Measurements from ENCODE around the gene HSD17B1.
A peak's percentile ranks its signal among the peaks of the same experiment; 100 is the strongest.
"Not testable (repeated sequence)": the region's sequence is repeated elsewhere in the genome, so short reads cannot be mapped to it uniquely, and the experiment has no call there.

HSD17B1 gene

DNA sequence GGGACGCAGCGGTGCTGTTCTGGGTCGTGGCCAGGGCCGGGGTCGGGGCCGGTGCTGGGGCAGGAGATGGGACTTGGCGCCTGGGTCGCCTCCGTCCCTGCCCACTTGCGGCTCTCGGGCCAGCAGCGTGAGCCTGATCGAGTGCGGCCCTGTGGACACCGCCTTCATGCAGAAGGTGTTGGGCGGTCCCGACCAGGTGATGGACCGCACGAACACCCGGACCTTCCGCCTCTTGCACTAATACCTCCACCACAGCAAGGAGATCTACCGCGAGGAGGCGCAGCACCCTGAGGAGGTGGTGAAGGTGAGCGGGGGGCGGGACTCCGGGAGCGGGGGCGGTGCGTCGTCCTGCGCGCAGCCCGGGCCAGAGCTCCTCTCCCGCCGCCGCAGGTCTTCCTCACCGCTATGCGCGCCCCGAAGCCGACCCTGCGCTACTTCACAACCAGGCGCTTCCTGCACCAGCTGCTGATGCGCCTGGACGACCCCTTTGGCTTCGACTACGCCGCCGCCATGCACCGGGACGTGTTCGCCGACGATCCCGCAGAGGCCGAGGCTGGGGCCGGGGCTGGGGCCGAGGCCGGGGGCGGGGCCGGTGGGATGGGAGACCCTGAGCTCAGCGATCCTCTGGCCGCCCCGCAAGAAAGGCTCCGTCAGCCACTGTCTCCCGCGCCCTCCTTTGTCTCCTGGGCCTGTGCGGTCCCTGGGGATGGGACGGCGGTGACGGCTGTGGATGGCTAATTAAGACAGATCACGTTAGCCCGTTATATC lies 4.5 kb upstream of the HSD17B1 start:
- DNase-seq = no peak

DNA sequence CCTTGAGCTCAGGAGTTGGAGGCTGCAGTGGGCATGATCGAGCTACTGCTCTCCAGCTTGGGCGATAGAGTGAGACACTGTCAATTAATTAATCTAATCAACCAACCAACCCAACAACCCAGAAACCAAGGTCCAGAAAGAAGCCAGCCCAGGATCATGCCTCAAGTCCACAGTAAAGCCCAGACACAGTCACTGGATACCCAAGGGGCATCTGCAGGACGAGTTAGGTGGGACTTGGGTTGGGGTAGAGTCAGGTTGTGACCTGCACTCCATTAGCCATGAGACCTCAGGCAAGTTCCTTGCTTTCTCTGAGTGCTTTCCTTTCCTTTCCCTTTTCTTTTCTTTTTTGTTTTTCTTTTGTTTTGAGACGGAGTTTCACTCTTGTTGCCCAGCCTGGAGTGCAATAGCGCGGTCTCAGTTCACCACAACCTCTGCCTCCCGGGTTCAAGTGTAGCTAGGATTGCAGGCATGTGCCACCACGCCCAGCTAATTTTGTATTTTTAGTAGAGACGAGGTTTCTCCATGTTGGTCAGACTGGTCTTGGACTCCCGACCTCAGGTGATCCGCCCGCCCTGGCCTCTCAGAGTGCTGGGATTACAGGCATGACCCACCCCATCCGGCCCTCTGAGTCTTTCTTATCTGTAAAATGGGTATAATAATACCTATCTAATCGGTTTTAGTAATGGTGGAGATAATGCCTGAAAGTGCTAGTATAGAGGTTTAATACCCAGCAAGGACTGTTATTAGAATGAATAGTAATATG lies 3.5 kb upstream of the HSD17B1 start:
- DNase-seq = no peak

DNA sequence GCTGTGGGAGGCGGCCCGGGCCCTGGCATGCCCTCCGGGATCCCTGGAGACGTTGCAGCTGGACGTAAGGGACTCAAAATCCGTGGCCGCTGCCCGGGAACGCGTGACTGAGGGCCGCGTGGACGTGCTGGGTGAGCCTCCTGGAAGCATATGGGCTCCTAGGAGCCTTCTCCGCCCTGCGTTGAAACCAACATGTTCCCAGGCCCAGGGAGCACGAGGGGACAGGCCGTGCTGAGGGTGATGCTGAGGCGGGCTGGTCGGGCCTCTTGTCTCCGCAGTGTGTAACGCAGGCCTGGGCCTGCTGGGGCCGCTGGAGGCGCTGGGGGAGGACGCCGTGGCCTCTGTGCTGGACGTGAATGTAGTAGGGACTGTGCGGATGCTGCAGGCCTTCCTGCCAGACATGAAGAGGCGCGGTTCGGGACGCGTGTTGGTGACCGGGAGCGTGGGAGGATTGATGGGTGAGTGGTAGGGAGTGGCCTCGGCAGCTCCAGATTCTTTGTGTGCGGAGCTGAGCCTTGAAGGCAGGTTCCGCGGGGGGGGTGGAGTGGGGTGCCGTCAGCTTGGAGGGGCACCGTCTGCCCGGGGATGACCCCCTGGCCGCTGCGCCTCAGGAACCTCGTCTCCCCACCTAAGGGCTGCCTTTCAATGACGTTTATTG lies 567 bp downstream of the HSD17B1 start:
- no peak for DNase-seq

DNA sequence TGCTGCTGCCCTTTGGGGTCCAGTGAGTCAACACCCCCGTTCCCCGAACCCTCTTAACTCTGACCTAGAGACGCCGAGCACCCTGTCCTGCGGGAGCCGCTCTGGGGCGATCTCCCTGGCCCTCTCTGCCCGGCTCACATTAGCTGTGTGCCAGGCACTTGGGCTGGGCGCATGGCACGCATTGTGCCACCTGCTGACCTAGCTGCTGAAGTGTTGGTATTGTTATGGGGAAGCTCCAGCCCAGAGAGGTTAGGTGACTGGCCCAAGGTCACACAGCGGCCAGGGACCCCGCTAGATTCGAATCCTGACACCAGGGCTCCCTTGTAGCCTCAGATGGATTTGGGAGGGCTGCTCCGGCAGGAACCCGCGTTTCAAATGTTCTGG lies 1.1 kb downstream of the HSD17B1 start:
- DNase-seq = no peak

DNA sequence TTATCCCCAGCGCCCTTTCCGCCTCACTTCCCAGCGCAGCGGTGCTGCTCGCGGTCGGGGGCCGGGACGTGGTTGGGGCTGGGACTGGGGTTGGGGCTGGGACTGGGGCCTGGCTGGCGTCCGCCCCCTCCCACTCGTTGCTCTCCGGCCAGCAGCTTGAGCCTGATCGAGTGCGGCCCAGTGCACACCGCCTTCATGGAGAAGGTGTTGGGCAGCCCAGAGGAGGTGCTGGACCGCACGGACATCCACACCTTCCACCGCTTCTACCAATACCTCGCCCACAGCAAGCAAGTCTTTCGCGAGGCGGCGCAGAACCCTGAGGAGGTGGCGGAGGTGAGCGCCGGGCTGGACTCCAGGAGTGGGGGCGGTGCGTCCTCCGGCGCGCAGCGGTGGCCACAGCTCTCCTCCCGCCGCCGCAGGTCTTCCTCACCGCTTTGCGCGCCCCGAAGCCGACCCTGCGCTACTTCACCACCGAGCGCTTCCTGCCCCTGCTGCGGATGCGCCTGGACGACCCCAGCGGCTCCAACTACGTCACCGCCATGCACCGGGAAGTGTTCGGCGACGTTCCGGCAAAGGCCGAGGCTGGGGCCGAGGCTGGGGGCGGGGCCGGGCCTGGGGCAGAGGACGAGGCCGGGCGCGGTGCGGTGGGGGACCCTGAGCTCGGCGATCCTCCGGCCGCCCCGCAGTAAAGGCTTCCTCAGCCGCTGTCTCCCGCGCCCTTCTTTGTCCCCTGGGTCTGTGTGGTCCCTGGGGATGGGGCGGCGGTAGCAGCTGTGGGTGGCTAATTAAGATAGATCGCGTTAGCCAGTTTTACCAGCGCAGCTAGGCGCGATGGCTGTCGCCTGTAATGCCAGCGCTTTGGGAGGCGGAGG lies 1.8 kb downstream of the HSD17B1 start:
- DNase-seq = peak; percentile 84

DNA sequence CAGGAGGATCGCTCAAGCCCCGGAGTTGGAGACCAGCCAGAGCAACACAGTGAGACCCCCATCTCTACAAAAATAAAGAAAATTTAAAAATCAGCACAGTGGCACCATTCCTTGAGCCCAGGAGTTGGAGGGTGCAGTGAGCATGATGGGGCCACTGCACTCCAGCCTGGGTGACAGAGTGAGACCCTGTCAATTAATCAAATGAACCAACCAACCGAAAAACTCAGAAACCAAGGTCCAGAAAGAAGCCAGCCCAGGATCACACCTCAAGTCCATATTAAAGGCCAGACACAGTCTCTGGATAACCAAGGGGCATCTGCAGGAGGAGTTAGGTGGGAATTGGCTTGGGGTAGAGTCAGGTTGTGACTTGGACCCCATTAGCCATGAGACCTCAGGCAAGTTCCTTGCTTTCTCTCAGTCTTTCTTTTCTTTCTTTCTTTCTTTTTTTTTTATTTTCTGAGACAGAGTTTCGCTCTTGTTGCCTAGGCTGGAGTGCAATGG lies 2.4 kb downstream of the HSD17B1 start:
- DNase-seq = no peak

DNA sequence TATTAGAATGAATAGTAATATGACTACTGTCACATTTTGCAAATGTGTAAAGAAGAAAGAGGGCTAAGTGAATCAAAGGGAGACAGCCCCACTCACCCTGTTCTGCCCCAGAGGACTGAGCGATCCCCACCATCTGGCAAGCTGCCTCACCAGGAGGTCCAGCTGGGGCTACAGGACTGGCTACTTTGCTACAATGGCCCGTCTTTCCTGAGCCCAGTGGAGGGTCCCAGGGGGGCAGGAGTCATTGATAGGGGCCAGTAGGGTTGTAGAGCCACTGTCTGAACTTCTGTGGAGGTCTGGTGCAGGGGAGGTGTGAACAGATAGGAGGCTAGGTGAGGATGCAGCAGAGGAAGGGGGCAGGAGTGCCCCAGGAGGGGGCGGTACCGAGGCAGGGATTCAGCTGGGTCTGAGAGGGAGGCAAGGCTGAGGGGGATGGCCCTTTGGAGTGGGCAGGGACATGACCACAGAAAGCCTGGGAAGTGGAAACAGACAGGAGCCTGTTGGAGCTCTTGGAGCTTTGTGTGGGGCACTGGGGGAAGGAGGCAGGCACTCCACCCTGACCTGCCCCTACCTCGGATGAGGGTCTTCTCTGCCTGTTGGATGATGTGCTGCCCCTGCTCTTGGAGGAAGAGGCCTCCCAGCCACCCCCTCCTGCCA lies 3.4 kb downstream of the HSD17B1 start:
- not testable (repeated sequence) for DNase-seq

DNA sequence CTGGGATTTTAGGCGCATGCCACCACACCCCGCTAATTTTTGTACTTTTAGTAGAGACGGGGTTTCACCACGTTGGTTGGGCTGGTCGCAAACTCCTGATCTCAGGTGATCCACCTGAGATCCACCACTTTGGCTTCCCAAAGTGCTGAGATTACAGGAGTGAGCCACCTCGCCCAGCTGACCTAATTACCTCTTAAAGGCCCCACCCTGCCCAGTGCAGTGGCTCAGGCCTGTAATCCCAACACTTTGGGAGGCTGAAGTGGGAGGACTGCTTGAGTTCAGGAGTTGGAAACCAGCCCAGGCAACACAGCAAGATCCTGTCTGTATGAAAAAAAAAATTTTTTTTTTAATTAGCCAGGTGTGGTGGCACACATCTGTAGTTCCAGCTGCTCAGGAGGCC lies 6.4 kb downstream of the HSD17B1 start:
- DNase-seq = no peak

DNA sequence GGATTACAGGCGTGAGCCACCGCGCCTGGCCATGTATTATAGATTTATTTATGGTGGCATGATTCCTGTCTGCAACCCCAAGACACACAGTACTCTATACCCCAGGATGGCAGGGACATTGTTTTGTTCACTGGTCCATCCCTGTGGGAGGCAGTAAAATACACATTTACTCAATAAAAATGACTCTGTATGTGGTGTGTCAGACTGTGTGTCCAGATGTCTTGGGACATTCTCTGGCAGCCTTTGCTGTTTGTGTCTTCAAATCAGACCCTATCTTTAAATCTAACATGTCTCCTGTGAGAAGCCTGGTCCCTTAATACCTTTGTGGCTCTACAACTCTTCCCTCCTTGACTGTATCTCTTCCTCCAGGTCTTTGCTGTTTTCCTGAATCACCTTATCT lies 7.5 kb downstream of the HSD17B1 start:
- no peak for DNase-seq

DNA sequence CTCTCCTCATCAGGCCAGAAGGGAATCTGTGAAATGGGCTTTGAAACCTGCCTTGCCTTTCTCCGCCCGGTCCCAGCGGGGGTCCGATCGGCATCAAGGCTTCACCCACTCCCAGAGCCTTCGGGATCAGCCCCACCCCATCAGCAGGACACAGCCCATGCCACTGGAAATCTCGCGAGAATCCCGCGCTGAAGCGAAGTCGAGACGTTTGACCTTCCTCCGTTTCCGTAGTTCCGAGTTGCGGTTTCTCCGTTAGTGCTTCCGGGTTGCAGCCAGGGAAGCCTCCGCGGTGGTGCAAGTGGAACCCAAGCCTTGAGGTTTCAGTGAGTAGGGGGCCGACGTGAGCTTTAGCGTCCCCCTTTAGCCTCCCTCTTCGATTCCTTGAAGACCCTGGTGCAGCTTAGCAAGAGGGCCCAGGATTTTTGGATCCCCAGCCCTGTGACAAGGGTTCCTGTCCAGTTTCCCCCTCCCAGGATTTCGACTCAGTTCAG lies 9.2 kb downstream of the HSD17B1 start, which contains the start of gene COASY:
COASY (plus strand) TSS at position 252 of the 491 bp plus-strand sequence. CDS start 475 bp downstream, outside the sequence.
- DNase-seq = peak; percentile 98

DNA sequence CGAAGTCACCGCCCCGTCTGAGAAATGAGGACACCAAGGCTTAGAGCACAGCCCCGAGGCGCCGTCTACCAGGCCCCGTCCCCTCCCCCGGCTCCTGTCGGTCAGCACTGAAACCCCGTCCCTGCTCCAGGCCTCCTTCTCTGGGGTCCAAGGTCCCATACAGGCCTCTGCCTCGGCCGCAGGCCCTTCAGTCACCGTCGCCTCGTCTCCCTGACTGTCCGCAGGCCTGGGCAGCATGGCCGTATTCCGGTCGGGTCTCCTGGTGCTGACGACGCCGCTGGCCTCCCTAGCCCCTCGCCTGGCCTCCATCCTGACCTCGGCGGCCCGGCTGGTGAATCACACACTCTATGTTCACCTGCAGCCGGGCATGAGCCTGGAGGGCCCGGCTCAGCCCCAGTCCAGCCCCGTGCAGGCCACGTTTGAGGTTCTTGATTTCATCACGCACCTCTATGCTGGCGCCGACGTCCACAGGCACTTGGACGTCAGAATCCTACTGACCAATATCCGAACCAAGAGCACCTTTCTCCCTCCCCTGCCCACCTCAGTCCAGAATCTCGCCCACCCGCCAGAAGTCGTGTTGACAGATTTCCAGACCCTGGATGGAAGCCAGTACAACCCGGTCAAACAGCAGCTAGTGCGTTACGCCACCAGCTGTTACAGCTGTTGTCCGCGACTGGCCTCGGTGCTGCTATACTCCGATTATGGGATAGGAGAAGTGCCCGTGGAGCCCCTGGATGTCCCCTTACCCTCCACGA lies 9.8 kb downstream of the HSD17B1 start:
- no peak for DNase-seq

DNA sequence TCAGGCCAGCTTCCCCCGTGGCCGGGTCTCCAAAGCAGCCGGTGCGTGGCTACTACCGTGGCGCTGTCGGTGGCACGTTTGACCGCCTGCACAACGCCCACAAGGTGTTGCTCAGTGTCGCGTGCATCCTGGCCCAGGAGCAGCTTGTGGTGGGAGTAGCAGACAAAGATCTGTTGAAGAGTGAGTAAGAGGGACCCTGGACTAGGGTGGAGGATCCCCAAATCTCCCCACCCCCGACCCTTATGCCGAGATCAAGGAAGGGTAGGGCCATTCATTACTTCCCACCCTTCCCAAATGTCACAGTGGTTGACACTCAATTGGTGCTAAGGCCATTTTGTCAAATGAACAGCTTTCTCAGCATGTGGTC lies 10.4 kb downstream of the HSD17B1 start:
- DNase-seq = no peak

DNA sequence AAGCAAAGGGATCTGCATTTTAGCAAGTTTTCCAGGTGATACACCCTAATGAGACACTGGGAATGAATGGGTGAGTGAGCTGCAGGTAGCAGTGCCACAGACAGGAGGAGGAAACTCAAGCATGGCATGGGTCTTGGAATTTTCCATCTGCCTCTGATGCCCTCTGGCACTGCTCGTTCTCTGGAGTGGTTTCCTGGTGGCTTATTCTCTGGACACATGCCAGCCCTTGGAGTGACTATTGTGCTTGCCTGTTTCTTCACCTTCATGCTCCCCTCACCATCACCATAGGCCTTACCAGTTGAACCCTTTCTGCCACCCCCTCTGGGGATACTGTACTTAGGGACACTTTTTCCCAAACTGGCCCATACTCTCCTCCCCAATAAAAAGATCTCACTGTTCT lies 10.8 kb downstream of the HSD17B1 start:
- DNase-seq = no peak

DNA sequence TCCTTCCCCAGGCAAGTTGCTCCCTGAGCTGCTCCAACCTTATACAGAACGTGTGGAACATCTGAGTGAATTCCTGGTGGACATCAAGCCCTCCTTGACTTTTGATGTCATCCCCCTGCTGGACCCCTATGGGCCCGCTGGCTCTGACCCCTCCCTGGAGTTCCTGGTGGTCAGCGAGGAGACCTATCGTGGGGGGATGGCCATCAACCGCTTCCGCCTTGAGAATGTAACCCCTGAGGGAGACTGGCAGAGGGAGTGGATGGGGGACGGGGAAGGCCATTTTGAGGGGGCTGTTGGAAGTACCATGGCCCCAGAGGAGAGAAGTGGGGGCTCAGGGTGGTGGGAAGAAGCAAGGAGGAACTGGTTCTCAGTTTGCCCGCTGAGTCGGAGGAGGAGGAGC lies 11.2 kb downstream of the HSD17B1 start:
- DNase-seq = no peak

DNA sequence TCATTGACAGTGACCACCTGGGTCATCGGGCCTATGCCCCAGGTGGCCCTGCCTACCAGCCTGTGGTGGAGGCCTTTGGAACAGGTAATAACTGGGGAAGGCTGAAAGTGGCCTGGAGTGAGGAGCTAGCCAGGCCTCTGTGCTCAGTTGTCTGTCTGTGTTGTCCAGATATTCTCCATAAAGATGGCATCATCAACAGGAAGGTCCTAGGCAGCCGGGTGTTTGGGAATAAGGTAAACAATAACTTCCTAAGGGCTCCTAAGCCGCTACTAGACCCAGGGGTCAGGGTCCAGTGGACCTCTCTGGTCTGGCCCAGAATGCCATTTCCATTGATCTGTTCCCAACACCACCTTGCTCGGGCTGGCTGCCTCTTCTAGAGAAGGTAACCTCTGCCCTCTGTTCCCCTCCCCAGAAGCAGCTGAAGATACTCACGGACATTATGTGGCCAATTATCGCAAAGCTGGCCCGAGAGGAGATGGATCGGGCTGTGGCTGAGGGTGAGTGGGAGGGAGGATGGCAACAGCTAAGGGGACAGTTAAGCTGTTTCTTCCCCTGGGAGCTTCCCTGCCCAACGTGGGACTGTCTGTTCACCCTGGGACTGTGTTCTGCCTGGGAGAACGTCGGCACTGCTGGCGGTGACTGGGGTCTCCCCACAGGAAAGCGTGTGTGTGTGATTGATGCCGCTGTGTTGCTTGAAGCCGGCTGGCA lies 12.2 kb downstream of the HSD17B1 start:
- DNase-seq = no peak

DNA sequence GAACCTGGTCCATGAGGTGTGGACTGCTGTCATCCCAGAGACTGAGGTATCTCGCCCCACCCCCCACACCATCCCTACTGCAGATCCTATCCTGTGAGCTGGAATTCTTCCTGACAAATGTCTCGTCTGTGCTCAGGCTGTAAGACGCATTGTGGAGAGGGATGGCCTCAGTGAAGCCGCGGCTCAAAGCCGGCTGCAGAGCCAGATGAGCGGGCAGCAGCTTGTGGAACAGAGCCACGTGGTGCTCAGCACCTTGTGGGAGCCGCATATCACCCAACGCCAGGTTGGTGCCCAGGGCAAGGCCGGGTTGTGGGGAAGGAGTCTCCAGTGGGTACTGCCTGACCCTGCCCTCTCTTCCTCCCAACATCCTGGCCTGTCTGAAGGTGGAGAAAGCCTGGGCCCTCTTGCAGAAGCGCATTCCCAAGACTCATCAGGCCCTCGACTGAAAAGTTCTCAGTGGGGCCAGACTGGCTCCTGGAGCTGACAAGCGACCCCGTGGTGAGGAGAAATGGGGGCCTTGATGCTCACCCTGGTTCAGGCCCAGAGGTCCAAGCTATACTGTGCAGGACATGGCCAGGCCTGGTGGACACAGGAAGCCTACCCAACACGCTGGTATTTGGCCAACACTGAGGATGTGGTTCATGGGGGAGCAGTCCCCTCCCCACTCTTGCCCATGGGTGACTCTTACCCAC lies 12.9 kb downstream of the HSD17B1 start:
- no peak for DNase-seq

DNA sequence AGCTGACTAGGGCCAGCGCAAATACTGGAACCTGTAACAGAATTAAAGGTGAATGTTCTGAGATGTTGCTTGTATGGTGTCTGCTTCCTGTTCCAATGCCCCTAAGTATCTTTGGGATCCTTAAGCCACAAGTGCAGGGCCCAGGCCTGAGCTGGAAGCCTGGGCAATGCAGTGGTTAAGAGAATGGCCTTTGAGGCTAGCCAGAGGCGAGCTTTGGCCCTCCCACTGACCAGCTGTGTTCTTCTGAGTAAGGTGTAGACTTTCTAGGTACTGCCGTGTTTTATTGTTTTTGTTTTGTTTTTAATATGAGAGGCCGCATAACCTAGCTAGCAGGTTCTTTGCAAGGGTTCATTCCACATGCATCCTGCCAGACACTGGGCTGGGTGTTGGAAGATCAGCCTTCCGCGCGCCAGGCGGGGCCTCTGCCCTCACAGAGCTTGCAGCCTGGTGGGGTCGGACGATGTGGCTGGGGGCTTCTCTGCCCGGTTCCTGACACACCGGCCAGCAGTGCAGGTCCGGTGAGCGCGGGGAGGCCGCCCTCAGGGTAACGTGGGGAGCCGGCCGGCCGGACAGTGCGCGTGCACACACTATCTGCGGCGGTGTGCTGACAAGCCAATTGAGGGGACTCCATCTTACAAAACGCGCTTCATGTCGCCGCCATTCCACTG lies 13.6 kb downstream of the HSD17B1 start:
- DNase-seq = no peak

DNA sequence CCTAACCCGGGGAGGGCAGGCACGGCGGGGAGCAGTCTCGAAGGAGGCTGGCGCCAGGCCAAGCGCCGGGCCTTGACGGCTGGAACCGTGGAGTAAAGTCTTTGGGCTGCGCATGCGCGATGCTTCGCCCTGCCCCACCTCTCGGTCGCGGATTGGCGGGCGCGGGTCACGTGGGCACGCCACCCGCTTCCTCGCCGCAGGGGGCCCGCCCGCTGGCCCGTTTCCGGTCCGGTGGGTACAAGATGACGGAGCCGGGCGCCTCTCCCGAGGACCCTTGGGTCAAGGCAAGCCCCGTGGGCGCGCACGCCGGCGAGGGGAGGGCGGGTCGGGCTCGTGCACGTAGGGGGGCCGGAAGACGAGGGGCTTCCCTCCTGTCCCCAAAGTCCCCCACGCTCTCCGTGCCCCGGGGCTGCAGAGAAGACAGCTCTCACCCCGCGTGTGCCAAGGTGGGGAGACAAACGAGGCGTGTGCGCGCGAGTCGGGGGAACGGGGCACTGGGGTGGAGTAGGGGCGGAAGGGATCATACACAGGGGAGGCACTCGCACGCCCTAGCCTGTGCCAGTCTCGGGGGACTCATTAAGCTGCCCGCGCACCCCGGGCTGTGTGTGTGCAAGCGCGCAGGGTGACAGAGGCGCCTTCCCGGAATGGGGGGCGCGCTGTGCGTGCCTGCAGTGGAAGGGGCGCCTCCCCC lies 14.3 kb downstream of the HSD17B1 start, which contains the start of gene MLX:
MLX (plus strand) TSS at position 218 of the 691 bp plus-strand sequence; CDS start at position 243, 25 bp downstream.
- peak; percentile 87 for DNase-seq

Measured in fibroblast of skin of back (primary cell).